MM.1S (cell line): Measurements from ENCODE around the gene CCDC88B.
"Not testable (repeated sequence)": the region's sequence is repeated elsewhere in the genome, so short reads cannot be mapped to it uniquely, and the experiment has no call there.

ENCODE experiments used
- EZH2 ChIP-seq: fragments of 300-600 bp; sonication (generic); optimal IDR thresholded peaks from 2 replicates; pipeline ENCODE3; 2017; ENCODE audit warnings: low read depth, mild to moderate bottlenecking, antibody characterized with exemption, low read length, mixed read lengths
- TF ChIP-seq, protein P1 (sequence below): fragments of 300-600 bp; sonication (generic); IDR thresholded peaks from 2 replicates; pipeline ENCODE4 v1.5.1; 2016; ENCODE audit warnings: antibody characterized with exemption, low read length, mixed read lengths

DNA sequence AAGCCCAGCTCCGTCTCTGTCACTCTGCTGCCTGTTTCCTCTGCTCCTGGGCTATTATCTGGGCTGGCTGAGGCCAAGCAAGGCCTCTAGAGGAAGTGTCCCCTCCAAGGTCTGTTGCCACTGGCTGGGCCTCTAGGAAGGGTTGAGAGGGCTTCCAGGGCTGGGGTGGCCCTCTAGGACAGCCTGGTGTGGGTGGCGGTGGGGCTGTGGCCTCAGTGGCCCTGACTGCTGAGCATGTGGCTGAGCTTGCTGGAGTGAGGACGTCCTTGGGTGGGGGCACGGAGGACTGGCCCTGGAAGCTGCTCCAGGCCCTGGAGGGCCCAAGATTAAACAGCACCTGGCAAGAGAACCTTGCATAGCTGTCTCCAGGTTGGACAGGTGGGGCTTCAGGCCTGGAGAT, 16.0 kb upstream of the CCDC88B start:
- TF ChIP-seq, protein P1, sequence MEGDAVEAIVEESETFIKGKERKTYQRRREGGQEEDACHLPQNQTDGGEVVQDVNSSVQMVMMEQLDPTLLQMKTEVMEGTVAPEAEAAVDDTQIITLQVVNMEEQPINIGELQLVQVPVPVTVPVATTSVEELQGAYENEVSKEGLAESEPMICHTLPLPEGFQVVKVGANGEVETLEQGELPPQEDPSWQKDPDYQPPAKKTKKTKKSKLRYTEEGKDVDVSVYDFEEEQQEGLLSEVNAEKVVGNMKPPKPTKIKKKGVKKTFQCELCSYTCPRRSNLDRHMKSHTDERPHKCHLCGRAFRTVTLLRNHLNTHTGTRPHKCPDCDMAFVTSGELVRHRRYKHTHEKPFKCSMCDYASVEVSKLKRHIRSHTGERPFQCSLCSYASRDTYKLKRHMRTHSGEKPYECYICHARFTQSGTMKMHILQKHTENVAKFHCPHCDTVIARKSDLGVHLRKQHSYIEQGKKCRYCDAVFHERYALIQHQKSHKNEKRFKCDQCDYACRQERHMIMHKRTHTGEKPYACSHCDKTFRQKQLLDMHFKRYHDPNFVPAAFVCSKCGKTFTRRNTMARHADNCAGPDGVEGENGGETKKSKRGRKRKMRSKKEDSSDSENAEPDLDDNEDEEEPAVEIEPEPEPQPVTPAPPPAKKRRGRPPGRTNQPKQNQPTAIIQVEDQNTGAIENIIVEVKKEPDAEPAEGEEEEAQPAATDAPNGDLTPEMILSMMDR: not testable (repeated sequence)
- not testable (repeated sequence) for TF ChIP-seq EZH2
